Activated naive CD4-positive, alpha-beta T cell treated with anti-CD3 and anti-CD28 coated beads, Interleukin-2, amount 50 U/mL, for 72 hours (primary cell): ENCODE data around the gene FBXW12. TPM values are rescaled to one million over a fixed set of nuclear protein-coding genes. Genes with fewer than 3 reads are reported as not detected.
A peak's percentile ranks its signal among the peaks of the same experiment; 100 is the strongest.

Experiments used
- ATAC-seq, 2 donors: fragments of 150-1000 bp; cut with Tn5 transposase; 2 replicates each; pipeline ENCODE4 v1.10.0; 2021; ENCODE audit warnings: mild to moderate bottlenecking in 2 of 2, moderate library complexity in 2 of 2
- DNase-seq, 2 donors: peaks; one replicate each; pipeline ENCODE4 v3.0.0; 2021 to 2022; ENCODE audit warnings: low spot score in 2 of 2
- H3K27ac Mint-ChIP-seq, 2 donors: one replicate each; pipeline ENCODE4 v1.8.0; 2022; ENCODE audit warnings: mild to moderate bottlenecking in 2 of 2, mixed read lengths in 2 of 2
- H3K36me3 Mint-ChIP-seq, 2 donors: one replicate each; pipeline ENCODE4 v1.8.0; 2022; ENCODE audit warnings: mixed read lengths in 2 of 2
- H3K9me3 Mint-ChIP-seq, 2 donors: one replicate each; pipeline ENCODE4 v1.8.0; 2022; ENCODE audit warnings: mixed read lengths in 2 of 2
- total RNA-seq, 2 donors: library from RNA; stranded (reverse); gene quantifications; one replicate each; pipeline ENCODE4 v1.2.3, GENCODE V29; 2022

Gene FBXW12
- total RNA-seq, 2 donors from 2014 or later: not detected

DNA sequence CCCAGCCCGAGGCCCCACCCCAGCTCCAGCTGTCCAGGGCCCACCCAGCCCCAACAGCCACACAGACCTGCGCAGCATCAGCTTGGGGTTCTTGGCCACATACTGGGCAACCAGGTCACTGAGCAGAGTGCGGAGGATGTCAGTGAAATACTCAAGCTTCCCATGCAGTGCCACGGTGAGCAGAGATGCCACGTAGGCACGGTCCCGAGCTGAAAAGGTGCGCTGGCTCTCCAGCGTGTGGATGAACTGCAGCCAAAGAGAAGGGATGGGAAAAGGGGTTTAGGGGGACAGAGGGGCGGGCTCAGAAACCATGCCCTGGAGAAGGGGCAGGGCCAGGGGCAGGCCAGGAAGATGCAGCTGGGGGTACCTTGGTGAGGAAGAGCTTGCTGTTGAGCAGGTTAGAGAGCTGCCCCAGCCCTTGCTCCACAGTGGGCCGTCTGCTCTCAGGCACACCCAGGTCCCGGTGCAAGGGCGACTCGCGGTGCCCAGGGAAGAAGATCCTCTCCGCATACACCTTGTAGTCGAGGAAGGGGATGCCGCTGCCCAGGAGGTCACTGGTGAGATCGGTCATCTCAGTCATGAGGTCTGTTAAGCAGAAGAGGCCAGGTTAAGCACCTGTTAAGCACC, 40.5 kb downstream of the FBXW12 start:
- Mint-ChIP-seq H3K36me3 (no peaks in the 10 kb centered on the region), H3K27ac (peak overlapping the region in 1 of 2 donors; percentile 47), H3K9me3 (no peaks in the 10 kb centered on the region)
- no peak for ATAC-seq
- DNase-seq: no peak

DNA sequence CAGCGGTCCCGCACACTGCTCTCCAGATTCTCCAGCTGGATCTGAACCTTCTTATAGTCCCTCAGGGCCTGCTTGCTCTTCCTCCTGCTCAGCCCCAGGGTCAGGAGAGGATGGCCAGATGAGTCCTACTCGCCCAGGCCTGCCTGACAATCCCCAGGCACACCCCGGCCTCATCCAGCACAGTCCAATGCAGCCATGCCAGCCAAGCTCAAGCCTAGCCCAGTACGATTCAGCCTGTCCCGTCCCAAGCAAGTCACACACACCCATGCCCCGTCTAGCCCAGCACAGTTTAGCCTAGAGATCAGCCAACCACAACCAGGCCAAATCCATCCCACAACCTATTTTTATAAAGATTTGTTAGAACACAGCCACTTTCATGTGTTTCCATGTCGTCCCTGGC, 41.1 kb downstream of the FBXW12 start:
- Mint-ChIP-seq H3K27ac (peak overlapping the region in 1 of 2 donors; percentile 47), H3K36me3 (no peaks in the 10 kb centered on the region), H3K9me3 (no peaks in the 10 kb centered on the region)
- DNase-seq (no peak), ATAC-seq (no peak)

DNA sequence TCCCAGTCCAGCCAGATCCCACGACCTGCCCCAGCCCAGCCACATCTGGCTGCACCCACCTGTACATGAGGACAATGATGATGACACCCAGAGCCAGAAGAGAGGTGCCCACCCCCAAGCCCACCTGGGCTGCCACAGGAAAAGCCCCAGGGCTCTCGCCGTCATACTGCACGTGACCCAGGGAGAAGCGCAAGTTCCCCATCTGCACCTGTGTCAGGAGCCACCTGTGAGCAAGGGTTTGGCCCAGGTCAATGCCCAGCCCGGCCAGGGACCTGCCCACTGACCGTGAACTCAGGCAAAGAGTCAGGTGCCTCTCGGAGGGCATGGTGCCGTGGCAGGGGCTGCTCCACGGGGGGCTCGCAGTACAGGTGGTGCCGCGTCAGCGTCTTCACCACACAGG, 41.6 kb downstream of the FBXW12 start:
- no peak for ATAC-seq
- Mint-ChIP-seq H3K9me3 (no peaks in the 10 kb centered on the region), H3K36me3 (no peaks in the 10 kb centered on the region), H3K27ac (no peak overlapping the region)
- no peak for DNase-seq

DNA sequence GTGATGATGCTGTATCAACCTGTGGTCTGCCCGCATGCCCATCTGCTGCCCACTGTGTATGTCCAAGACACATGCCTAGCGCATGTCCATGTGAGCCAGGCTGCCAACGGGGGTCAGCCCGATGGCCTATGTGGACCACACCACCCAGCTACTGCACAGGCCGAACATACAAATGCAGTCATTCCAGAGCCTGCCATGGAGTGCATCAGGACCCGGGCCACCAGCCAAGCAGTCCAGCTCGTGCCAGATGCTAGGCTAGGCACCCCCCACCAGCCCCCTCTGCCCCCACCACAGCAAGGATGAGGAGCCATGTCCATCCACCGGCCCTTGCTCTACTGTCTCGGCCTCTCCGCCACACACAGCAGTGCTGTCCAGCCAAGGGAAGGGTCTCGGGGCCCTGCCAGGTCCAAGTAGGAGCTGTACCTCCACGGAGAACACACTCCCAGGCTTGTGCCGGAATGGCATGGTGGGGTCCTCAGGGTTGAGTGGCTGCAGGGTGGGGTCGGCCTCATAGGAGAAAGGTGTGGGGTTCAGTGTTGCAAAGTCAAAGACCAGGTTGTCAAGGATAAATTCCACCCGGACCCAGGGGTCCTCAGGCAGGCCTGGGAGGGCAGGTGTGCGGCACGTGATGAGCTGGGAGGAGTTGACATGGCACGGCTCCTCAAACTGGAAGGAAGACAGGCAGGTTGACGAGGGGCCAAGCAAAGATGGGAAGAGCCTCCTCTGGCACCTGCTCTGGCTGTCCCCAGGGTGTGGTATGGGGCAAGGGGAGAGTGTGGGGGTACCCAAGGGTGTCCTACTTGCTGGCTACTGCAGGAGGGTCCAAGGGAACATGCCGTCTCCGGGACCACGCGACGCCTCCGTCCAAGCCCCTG, 42.6 kb downstream of the FBXW12 start:
- H3K36me3 Mint-ChIP-seq: no peaks in the 10 kb centered on the region
- H3K27ac Mint-ChIP-seq: peak overlapping the region; percentile 15 to 55
- DNase-seq: no peak
- no peak for ATAC-seq
- H3K9me3 Mint-ChIP-seq: no peaks in the 10 kb centered on the region

DNA sequence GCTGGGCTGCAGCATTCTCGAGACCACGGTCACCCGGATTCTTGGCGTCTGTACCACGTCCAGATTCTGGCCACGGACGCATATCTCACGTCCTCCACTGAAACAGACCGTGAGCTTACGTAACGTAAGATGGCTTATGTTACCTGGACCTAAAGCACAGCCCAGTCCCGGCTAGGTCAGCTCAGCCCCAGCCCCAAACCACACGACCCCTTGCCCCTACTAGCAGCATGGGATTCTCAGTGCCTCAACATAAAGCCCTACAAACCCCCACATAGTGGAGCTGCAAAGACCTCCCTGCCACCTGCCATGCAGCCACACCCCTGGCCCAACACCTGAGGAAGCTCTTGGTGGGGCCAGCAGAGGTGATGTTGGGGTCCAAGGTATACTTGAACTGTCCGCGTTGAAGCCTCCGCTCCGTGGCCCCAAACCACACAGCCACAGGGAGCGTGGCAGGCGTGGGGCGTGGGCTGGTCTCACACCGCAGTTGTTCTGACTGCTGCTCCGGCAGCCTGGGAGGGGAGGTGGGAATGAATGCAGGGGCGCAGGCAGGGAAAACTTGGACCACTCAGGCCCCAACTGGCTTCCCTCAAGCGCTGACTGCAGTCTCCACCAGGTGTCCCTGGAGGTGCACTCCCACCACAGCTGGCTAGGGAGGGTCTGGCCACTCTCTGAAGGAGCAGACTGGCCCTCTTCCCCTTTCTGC, 43.4 kb downstream of the FBXW12 start:
- DNase-seq: no peak
- no peak for ATAC-seq
- Mint-ChIP-seq H3K27ac (no peak overlapping the region), H3K36me3 (no peaks in the 10 kb centered on the region), H3K9me3 (no peaks in the 10 kb centered on the region)

DNA sequence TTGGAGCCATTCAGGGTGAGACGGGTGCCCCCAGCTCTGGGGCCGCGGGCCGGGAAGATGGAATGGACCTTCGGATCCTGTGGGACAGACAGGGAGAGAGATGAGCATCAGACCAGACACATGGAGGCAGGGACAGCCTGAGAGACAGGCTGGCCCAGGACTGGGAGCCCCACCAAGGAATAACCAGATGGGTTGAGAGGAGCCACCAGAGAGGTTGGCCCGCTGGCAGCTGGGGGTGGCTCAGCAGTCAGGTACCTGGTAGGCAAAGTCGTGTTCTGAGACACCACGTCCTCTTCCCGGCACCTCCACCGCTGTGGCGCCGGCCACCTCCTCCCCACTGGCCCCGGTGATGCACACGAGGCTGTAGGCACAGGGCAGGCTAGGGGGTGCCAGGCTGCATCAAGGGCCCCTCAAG, 44.1 kb downstream of the FBXW12 start:
- H3K36me3 Mint-ChIP-seq: no peaks in the 10 kb centered on the region
- no peak for DNase-seq
- H3K27ac Mint-ChIP-seq: no peak overlapping the region
- ATAC-seq: no peak
- no peaks in the 10 kb centered on the region for H3K9me3 Mint-ChIP-seq

DNA sequence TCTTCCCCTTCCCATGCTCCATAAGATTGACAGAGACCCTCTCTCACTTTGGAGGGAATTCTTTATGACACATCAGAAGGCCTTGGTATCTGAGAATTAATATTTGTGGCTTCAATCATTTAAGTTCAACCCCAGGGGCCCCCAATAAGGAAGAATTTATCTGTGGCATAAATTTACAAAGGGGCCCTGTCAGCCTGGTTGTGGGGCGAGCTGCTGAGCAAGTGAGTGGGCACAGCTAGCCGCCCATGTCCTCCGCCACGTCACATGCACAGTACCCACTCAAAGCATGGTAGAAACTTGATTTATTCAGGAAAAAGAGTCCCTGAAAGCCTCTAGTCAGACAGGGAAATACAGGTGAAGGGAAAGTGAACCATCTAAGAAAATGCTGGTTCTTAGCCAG, 44.5 kb downstream of the FBXW12 start:
- no peaks in the 10 kb centered on the region for H3K9me3 Mint-ChIP-seq
- no peaks in the 10 kb centered on the region for H3K36me3 Mint-ChIP-seq
- no peak overlapping the region for H3K27ac Mint-ChIP-seq
- ATAC-seq: no peak
- no peak for DNase-seq

DNA sequence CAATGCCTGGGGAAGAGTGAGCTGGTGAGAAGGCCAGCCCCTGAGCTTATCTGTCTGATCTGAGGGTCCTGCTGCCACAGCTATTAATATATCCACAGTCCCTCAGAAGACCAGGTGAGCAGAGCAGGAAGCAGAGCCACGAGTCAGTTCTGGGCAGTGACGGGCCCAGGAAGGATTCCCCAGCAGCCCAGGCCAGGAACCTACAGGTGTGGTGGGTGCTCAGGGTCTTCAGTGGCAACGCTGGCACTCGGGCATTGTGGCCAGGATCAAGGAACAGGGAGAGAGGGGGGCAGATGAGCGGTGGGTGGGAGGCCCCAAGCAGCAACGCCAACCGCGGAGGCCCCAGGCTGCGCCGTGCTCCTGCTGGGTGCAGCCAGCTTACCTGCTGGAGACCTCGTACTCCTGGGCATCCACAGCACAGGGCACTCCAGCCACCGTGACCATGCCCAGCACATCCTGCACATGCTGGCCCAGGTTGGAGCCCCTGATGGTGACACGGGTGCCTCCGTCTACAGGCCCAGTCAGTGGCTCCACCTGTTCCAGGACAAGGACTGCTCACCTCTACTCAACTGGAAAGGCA, 45.6 kb downstream of the FBXW12 start:
- no peak for DNase-seq
- Mint-ChIP-seq H3K27ac (no peak overlapping the region), H3K36me3 (no peaks in the 10 kb centered on the region), H3K9me3 (no peaks in the 10 kb centered on the region)
- ATAC-seq: no peak

DNA sequence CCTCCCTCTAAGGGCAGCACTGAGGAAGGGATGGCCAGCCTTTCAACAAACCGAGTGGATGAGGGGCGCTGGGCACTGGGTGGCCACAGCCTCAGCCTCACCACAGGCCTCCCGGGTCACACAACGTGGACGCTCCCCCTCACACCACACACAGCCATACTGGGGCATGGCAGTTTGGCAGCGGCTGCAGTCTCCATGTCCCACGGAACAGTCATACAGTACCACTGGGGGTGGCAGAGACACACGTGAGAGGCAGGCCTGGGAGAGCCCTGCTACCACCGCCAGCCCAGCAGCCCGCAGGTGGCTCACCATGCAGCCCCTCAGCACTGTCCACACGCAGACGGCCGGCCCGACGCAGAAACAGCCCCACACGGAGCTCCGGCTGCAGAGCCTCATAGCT, 46.1 kb downstream of the FBXW12 start:
- no peak overlapping the region for H3K27ac Mint-ChIP-seq
- no peaks in the 10 kb centered on the region for H3K9me3 Mint-ChIP-seq
- no peak for DNase-seq
- ATAC-seq: no peak
- H3K36me3 Mint-ChIP-seq: no peaks in the 10 kb centered on the region

DNA sequence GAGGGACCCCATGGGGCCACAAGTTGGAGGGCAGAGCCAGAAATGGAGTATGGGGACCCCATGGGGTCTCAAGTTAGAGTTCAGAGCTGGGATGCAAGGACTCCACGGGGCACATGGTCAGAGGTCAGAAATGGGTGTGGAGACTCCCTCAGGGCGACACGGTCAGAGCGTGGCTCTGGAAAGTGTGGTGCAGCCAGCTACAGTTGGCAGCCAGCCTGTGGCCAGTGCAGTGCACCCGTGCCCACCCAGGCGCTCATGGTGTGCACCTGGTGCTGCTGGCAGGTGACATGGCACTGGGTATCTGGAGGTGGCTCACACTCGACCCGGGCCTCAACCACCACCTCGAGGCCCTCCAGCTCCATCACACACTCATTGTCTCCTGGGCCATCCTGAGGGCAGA, 46.6 kb downstream of the FBXW12 start:
- H3K27ac Mint-ChIP-seq: no peak overlapping the region
- H3K9me3 Mint-ChIP-seq: no peaks in the 10 kb centered on the region
- H3K36me3 Mint-ChIP-seq: no peaks in the 10 kb centered on the region
- ATAC-seq (no peak), DNase-seq (no peak)

DNA sequence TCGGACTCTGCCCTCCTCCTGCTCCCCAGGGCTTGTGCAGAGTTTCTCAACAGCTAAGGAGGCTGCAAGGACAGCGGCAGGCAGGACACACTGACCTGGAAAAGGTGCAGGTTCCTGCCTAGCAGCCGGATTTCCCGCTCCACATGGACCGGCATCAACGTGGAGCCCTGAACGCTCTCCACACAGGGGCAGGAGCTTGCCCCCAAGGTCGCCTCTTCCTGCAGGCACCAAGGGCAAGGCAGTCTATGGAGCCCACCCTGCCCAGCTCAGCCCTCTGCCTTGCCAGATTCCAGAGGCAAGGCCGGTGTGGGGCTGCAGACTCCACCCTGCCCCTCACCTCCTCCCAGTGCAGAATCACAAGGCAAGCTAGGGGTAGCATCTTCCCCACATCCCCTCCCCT, 47.1 kb downstream of the FBXW12 start:
- Mint-ChIP-seq H3K36me3 (no peaks in the 10 kb centered on the region), H3K27ac (no peak overlapping the region), H3K9me3 (no peaks in the 10 kb centered on the region)
- DNase-seq (no peak), ATAC-seq (no peak)

DNA sequence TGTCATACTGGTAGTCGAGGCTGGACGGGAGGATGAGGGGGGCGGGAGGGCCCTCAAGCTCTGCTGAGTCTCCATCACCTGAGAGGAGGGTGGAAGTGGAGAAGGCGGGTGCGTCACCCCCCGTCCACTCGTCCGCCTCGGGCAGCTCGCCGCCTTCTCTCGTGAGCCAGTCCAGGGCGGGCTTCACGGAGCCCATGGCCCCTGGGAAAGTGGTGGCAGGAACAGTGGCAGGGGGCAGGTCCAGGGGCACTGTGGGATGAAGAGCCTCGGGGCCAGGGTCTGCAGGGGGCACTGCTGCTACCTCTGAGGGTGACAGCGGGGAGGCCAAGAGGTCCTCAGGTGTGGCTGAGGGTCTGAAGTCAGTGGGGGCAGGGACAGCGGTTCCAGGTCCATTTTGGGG, 47.6 kb downstream of the FBXW12 start:
- Mint-ChIP-seq H3K27ac (no peak overlapping the region), H3K36me3 (no peaks in the 10 kb centered on the region), H3K9me3 (no peaks in the 10 kb centered on the region)
- DNase-seq: no peak
- no peak for ATAC-seq

DNA sequence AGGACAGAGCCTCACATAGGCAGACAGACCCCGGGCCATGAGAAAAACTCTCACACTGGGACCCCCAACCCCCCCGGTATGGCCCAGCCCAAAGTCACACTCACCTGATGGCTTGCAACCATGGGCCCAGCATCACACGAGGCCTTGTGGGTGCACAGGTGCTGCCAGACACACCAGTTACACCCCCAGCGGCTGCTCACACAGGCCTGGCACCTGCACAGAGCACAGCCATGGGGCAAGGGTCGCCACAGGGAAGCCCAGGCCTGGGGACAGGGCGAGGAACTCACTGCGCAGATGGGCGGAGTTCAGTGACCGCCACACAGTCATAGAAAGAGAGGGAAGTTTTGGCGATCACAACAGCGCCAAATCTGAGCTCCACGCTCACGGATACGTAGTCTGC, 48.5 kb downstream of the FBXW12 start:
- DNase-seq: no peak
- H3K36me3 Mint-ChIP-seq: no peaks in the 10 kb centered on the region
- ATAC-seq: no peak
- H3K27ac Mint-ChIP-seq: no peak overlapping the region
- H3K9me3 Mint-ChIP-seq: no peaks in the 10 kb centered on the region

DNA sequence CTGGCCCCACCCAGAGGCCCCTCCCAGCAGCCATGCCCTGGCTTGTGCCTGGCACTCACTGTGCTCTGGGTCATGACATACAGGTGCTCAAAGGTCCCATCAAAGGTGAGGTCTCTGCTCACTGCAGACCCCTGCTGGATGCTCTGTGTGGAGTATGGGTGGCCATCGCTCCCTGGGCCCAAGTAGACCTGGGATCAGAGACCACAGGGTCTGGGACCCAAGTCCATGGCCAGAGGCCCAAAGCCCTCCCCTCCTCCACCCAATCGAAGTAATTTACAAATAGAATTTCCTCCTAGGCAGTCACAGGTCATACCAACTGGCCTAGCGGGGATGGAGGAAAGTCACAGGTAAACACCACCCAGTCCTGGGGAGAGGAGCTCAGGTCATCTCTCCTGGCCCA, 50.3 kb downstream of the FBXW12 start:
- DNase-seq: no peak
- Mint-ChIP-seq H3K9me3 (no peaks in the 10 kb centered on the region), H3K27ac (no peak overlapping the region), H3K36me3 (no peaks in the 10 kb centered on the region)
- peak in 1 of 2 donors; percentile 55 for ATAC-seq

DNA sequence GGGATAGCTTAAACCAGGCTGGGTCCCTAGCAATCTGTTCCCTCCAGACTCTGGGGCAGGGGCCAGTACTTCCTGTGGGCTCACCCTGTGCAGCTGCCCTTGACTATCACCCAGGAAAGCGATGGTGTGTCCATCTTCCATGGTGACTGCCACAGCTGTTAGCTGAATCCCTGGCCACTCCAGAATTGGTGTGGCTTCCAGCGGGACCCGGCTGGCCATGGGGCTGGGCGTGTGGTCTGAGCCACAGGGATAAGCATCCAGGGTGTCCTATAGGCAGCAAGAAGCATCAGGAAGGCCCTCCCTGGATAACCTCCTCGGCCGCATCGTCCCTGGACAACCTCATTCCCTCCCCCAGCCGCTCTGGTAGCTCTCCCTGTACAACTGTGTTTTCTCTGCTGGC, 50.7 kb downstream of the FBXW12 start:
- no peak for ATAC-seq
- DNase-seq: no peak
- Mint-ChIP-seq H3K9me3 (no peaks in the 10 kb centered on the region), H3K27ac (no peak overlapping the region), H3K36me3 (no peaks in the 10 kb centered on the region)

DNA sequence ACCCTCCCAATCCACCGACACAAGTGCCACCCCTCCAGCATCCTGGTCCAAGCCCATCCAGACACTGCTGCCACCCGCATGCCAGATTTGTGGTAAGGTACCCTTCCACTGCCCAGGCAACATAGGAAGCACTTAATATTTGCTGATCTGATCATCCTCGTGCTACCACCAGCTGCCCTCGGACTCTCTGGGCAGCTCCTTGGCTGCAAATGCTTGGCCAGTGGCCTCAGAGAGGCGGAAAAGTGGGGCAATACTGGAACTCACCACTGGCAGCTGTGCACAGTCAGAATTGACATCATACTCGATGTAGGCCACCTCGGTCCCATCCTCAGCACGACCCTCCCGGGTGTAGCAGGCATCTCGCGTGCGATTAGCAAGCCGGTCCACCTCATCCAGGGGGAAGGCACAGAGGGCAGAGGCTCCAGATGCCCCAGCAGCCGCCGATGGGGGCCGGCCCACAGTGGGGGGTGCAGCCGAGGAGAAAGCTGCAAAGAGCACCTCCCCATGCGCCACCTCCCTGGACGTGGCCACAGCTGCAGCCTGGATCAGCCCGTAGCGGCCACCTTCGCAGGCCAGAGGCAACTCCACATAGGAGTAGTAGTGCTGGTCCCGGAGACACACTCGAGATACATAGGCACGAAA, 51.3 kb downstream of the FBXW12 start:
- ATAC-seq: no peak
- Mint-ChIP-seq H3K36me3 (no peaks in the 10 kb centered on the region), H3K27ac (peak overlapping the region in 1 of 2 donors; percentile 46), H3K9me3 (no peaks in the 10 kb centered on the region)
- DNase-seq: no peak
